Measurements from ENCODE around the gene KYNU.
"Not testable (repeated sequence)": the region's sequence is repeated elsewhere in the genome, so short reads cannot be mapped to it uniquely, and the experiment has no call there.

Gene KYNU

GRCh38 chr2:142871396-142871795 lies 6.1 kb upstream of the KYNU start:
- DNase-seq (ENCODE audit: low read depth in 2 of 2) = no peak

DNA sequence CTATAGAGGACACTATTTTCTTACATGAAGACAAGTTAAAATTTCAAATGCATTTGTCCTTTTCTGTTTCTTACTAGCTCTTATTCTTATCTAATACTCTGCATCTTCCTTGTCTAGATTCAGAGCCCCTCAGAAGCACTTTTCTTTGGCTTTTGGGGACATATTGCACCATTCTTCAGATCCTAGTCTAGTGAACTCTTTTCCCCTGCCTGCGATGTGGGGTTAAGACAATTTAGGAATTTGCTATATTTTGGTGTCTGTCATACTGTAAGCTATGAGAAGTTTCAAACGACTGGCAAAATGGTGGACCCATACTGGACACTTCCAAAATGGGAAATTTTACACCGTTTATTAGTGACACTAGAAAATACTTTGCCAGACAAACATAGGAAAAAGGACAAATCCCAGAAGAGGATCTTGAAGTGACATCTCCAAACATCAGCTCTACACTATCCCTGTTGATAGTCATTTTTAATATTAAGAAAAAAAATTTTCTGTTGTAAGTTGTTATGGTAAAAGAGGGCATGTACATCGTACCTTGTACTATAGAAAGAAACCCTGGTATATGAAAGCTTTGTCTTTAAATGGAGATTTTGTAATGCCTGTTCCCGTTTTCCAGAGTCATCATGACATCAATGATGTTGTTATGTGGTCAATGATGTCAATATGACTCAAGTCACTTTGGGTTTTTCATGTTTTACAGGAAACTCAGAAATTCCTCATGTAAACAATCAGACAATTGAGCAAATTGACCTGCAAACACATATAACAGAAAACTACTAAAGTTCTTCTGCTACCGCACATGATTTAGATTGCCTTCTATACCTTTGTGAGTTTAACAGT lies 4.4 kb upstream of the KYNU start:
- no peak for DNase-seq (ENCODE audit: low read depth in 2 of 2)

GRCh38 chr2:142873831-142874287 lies 3.6 kb upstream of the KYNU start:
- no peak for DNase-seq (ENCODE audit: low read depth in 2 of 2)

- DNase-seq (ENCODE audit: low read depth in 2 of 2) = no peak
Observed at GRCh38 chr2:142874293-142874814, 3.1 kb upstream of the KYNU start.

DNA sequence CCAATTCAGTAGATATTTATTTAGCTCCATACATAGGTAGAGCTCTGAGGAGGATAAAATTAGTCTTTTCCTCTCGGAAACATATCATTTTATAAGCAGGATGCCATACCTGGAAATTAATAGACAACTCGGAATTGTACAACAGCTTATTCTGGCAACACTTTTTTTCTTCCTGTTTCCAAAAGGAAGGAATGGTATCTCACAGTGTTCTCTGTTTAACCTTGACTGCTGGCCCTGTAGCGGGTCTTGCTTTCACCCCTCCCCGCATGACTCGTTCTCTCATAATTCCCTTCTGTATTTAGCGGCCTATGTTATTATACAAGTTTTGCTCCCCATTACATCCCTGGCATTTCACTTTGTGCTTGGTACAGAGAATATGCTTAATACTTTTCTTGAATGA lies 2.5 kb upstream of the KYNU start:
- no peak for DNase-seq (ENCODE audit: low read depth in 2 of 2)

DNA sequence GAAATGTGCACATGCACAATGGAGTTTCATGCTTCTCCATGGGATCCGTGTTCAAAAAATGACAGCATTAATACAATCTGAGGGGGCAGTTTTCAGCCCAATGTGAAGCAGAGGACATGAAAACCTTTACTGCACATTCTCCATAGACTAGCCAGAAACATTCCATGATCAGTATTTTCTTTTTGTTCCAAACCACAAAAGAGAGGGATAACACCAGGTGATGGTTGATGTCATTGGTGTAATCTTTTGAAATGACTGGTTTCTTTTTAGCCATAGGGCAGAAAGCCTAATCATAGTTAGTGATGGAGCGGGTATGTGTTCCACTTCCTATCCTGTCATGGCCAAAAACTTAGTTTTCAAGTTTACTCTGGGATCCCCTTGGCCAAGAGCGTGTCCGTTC lies 1.8 kb upstream of the KYNU start:
- no peak for DNase-seq (ENCODE audit: low read depth in 2 of 2)

DNA sequence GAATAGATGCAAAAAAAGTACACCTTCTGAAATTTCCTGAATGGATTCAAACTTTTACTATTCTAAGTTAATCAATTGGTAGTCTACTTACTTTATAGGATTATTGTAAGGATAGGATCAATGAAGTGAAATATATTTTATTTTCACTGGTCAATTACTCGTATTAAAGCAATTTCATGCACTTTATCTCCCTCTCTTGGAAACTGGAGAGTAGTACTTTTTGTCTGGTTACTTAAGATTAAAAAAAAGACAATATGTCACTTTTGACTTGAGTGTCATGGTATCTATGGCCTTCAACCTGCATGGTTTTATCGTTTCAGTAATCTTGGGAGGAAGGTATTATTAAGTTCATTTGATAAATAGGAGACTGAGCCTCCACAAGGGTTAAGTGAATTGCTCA lies 1.0 kb upstream of the KYNU start:
- no peak for DNase-seq (ENCODE audit: low read depth in 2 of 2)

DNA sequence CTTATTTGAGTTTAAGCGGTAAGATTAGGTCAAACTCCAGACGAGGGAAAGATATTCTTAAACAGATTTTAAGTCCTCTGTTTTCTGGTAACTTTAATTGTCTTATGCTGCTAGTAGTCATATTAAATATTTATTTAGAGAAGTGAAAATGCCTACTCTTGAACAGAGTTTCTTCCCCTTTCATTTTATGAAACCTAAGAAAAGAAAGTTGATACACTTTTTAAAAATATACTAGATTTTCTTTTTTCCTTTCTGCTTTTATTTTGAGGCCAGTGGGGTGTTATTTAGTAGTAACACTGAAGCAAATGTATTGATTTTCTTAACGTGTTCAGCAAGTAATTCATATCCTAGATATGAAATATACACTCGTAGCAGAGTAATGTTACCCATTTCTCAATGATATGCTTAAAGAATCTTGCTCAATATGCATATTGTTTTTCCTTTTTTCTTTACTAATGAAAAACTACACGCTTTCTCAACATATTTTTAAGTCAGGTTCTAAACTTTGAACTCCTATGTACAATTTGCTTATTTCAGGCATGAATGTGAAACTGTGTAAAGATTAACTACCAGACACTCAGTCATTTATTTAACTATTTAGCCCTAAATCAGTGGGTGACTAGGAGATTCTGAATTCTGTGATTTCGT lies 691 bp downstream of the KYNU start:
- no peak for DNase-seq (ENCODE audit: low read depth in 2 of 2)

- no peak for DNase-seq (ENCODE audit: low read depth in 2 of 2)
Observed at GRCh38 chr2:142879151-142879550, 1.7 kb downstream of the KYNU start.

DNA sequence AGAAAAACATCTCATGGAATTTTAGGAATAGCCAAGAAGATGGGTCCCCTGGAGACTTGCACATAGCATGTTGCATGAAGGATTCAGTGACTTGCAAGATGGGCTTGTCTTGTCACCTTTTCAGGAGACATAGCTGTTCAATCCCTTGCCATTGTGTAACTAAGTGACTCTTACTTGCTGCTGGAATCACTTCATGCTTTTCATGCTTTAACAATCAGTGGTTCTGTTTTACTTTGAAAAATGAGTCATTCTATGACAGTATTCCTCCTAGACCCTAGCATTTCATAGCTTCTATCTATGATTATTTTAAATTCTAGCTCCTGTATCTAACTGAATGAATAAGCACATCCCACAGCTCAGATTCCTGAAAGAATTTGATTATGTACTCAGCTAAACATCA lies 2.8 kb downstream of the KYNU start:
- DNase-seq (ENCODE audit: low read depth in 2 of 2) = no peak

DNA sequence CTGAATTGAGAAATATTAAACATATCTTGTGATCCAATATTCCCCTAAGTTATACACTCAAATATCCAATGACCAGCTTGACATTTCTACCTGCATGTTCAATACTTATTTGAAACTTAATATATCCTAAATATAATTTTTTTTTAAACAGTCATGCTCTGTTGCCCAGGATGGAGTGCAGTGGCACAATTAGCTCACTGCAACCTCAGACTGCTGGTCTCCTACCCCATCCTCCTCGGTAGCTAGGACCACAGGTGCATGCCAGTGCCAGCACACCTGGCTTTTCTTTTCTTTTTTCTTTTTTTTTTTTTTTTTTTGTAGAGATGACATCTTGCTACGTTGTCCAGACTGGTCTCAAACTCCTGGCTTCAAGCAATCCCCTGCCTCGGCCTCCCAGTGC lies 4.2 kb downstream of the KYNU start:
- no peak for DNase-seq (ENCODE audit: low read depth in 2 of 2)

- DNase-seq (ENCODE audit: low read depth in 2 of 2) = not testable (repeated sequence)
Observed at GRCh38 chr2:142882500-142882899, 5.0 kb downstream of the KYNU start.

DNA sequence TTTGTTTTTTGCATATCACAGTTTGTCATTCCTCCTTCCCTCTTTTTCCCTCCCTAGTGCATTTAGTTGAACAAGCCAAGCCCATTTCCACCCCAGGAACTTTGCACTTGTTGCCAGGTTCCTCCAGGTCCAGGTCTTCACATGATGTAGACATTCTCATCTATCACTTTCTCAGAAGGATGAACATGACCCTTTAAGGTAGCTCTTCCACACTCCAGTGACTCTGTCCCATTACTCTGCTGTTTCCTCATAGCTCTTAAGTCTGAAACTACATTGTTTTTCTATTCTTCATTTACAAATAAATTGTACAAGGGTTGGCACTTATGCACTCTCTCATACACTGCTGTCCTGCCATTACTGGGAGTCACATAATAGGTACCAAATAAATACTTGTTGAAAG lies 6.1 kb downstream of the KYNU start:
- DNase-seq (ENCODE audit: low read depth in 2 of 2) = no peak

GRCh38 chr2:142885543-142885942 lies 8.1 kb downstream of the KYNU start:
- no peak for DNase-seq (ENCODE audit: low read depth in 2 of 2)

DNA sequence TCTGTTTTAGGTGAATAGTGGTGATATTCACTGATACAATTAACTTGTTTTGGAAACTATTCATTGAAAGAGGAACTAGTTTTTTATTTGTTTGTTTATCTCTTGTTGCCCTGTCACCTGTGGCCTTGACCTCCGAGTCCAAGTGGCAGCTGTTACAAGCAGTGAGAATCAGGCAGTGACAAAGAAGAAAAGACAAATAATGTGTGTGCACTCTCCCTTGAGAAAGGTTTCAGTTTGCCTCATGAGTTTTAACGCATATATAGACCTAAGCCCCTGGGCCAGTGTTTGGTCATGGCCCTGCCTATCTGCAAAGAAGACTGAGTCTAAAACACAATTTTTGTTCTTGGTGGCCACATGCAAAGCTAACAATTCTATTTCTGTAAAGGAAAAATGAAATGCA lies 15.3 kb downstream of the KYNU start:
- DNase-seq (ENCODE audit: low read depth in 2 of 2) = no peak

GRCh38 chr2:142893241-142893640 lies 15.8 kb downstream of the KYNU start:
- DNase-seq (ENCODE audit: low read depth in 2 of 2) = no peak

DNA sequence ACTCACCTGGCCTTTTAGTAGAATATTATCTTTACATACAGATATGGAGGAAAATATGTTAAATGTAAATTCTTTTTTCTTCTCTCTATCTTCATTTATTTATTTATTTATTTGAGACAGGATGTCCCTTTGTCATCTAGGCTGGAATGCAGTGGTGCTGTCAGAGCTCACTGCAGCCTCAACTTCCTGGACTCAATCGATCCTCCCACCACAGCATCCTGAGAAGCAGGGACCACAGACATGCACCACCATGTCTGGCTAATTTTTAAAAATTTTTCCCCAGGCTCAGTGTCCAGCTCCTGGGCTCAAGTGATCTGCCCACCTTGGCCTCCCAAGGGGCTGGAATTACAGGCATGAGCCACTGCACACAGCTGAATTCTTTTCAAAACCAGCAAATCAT lies 20.3 kb downstream of the KYNU start:
- no peak for DNase-seq (ENCODE audit: low read depth in 2 of 2)

DNA sequence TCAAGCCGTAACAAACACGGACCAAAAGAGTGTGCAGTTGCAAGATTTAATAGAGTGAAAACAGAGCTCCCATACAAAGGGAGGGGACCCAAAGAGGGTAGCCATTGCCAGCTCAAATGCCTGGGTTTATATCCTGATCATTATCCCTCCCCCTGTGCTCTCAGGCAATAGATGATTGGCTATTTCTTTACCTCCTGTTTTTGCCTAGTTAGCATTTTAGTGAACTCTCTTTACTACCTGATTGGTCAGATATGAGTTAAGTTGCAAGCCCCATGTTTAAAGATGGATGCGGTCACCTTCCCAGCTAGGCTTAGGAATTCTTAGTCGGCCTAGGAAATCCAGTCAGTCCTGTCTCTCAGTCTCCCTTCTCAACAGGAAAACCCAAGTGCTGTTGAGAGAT lies 22.9 kb downstream of the KYNU start:
- DNase-seq (ENCODE audit: low read depth in 2 of 2) = not testable (repeated sequence)

- DNase-seq (ENCODE audit: low read depth in 2 of 2) = no peak
Observed at GRCh38 chr2:142901780-142902179, 24.3 kb downstream of the KYNU start.

DNA sequence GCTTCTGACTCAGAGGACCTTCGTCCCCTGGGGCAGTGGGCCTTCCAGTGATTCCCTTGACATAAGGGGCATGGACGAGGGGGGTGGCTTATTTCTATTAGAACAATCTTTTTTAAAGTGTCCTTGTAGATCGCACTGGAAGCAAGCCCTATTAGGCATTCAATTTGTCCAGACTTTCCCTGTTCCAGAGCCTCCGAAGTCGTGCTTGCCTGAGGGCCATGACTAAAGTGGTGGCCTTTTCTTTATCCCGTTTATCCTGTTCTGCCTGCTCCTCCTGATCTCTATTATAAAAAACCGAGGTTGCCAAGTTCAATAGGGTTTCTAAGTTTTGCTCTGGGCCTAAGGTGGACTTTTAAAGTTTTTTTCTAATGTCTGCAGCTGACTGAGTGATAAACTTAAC lies 26.3 kb downstream of the KYNU start:
- DNase-seq (ENCODE audit: low read depth in 2 of 2) = not testable (repeated sequence)

DNA sequence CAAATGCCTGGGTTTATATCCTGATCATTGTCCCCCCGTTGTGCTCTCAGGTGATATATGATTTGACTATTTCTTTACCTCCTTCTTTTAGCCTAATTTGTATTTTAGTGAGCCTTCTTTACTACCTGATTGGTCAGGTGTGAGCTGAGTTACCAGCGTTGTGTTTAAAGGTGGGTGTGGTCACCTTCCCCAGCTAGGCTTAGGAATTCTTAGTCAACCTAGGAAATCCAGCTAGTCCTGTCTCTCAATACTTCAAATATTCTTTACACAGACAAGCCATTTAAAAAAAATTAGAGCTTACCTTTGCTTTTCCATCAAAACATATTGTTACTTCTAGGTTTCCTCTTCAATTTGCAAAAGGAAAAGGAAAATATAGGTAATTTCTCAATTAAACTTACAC lies 30.2 kb downstream of the KYNU start:
- no peak for DNase-seq (ENCODE audit: low read depth in 2 of 2)

GRCh38 chr2:142914507-142915313 lies 37.2 kb downstream of the KYNU start:
- DNase-seq (ENCODE audit: low read depth in 2 of 2) = no peak

Measured in stimulated activated CD4-positive, alpha-beta T cell treated with anti-CD3 and anti-CD28 coated beads, Interleukin-12 subunit alpha, Interleukin-12 subunit beta, amount 100 ng/mL, for 24 hours (primary cell).